Measurements from ENCODE around the gene TBCD.

TBCD gene

GRCh38 chr17:82914375-82914774, 162.5 kb downstream of the TBCD start:
- Histone ChIP-seq H3K36me3 (ENCODE audit: insufficient read depth, low read length) (peaks cover 8% of the 10 kb centered on the region), H3K4me3 (ENCODE audit: low read depth in 1 of 2, low read length in 2 of 2) (no peak overlapping the region), H3K27me3 (ENCODE audit: control insufficient read depth in 1 of 2, insufficient read depth in 2 of 2, low read length in 2 of 2) (no peaks in the 10 kb centered on the region), H3K4me1 (ENCODE audit: insufficient read depth, low read length) (no peaks in the 10 kb centered on the region), H3K27ac (ENCODE audit: low read depth, low read length) (no peak overlapping the region), H3K9ac (ENCODE audit: low read length) (no peak overlapping the region), H3K9me3 (ENCODE audit: low read length) (no peaks in the 10 kb centered on the region)

- Histone ChIP-seq H3K4me1 (ENCODE audit: insufficient read depth, low read length) (no peaks in the 10 kb centered on the region), H3K4me3 (ENCODE audit: low read depth in 1 of 2, low read length in 2 of 2) (no peak overlapping the region), H3K9ac (ENCODE audit: low read length) (no peak overlapping the region), H3K36me3 (ENCODE audit: insufficient read depth, low read length) (peaks cover 8% of the 10 kb centered on the region), H3K27me3 (ENCODE audit: control insufficient read depth in 1 of 2, insufficient read depth in 2 of 2, low read length in 2 of 2) (no peaks in the 10 kb centered on the region), H3K9me3 (ENCODE audit: low read length) (no peaks in the 10 kb centered on the region), H3K27ac (ENCODE audit: low read depth, low read length) (no peak overlapping the region)
Observed at GRCh38 chr17:82915010-82915756, 163.3 kb downstream of the TBCD start.

- Histone ChIP-seq H3K4me3 (ENCODE audit: low read depth in 1 of 2, low read length in 2 of 2) (no peak overlapping the region), H3K36me3 (ENCODE audit: insufficient read depth, low read length) (peaks cover 8% of the 10 kb centered on the region), H3K27me3 (ENCODE audit: control insufficient read depth in 1 of 2, insufficient read depth in 2 of 2, low read length in 2 of 2) (no peaks in the 10 kb centered on the region), H3K4me1 (ENCODE audit: insufficient read depth, low read length) (no peaks in the 10 kb centered on the region), H3K9ac (ENCODE audit: low read length) (no peak overlapping the region), H3K27ac (ENCODE audit: low read depth, low read length) (no peak overlapping the region), H3K9me3 (ENCODE audit: low read length) (no peaks in the 10 kb centered on the region)
Observed at GRCh38 chr17:82915757-82916027, 163.8 kb downstream of the TBCD start.

GRCh38 chr17:82917699-82918345, 166.0 kb downstream of the TBCD start:
- H3K36me3 ChIP-seq (ENCODE audit: insufficient read depth, low read length), result peaks cover 8% of the 10 kb centered on the region
- H3K9ac ChIP-seq (ENCODE audit: low read length), result no peak overlapping the region
- no peaks in the 10 kb centered on the region for H3K9me3 ChIP-seq (ENCODE audit: low read length)
- H3K27ac ChIP-seq (ENCODE audit: low read depth, low read length), result no peak overlapping the region
- H3K27me3 ChIP-seq (ENCODE audit: control insufficient read depth in 1 of 2, insufficient read depth in 2 of 2, low read length in 2 of 2), result no peaks in the 10 kb centered on the region
- no peaks in the 10 kb centered on the region for H3K4me1 ChIP-seq (ENCODE audit: insufficient read depth, low read length)
- H3K4me3 ChIP-seq (ENCODE audit: low read depth in 1 of 2, low read length in 2 of 2), result no peak overlapping the region

GRCh38 chr17:82918508-82918907, 166.6 kb downstream of the TBCD start:
- Histone ChIP-seq H3K27ac (ENCODE audit: low read depth, low read length) (no peak overlapping the region), H3K4me3 (ENCODE audit: low read depth in 1 of 2, low read length in 2 of 2) (no peak overlapping the region), H3K27me3 (ENCODE audit: control insufficient read depth in 1 of 2, insufficient read depth in 2 of 2, low read length in 2 of 2) (no peaks in the 10 kb centered on the region), H3K4me1 (ENCODE audit: insufficient read depth, low read length) (no peaks in the 10 kb centered on the region), H3K9me3 (ENCODE audit: low read length) (no peaks in the 10 kb centered on the region), H3K36me3 (ENCODE audit: insufficient read depth, low read length) (peaks cover 8% of the 10 kb centered on the region), H3K9ac (ENCODE audit: low read length) (no peak overlapping the region)

GRCh38 chr17:82920150-82920549, 168.3 kb downstream of the TBCD start:
- H3K9me3 ChIP-seq (ENCODE audit: low read length), result no peaks in the 10 kb centered on the region
- no peak overlapping the region for H3K4me3 ChIP-seq (ENCODE audit: low read depth in 1 of 2, low read length in 2 of 2)
- peaks cover 12% of the 10 kb centered on the region for H3K36me3 ChIP-seq (ENCODE audit: insufficient read depth, low read length)
- no peaks in the 10 kb centered on the region for H3K27me3 ChIP-seq (ENCODE audit: control insufficient read depth in 1 of 2, insufficient read depth in 2 of 2, low read length in 2 of 2)
- H3K9ac ChIP-seq (ENCODE audit: low read length), result no peak overlapping the region
- H3K27ac ChIP-seq (ENCODE audit: low read depth, low read length), result no peak overlapping the region
- H3K4me1 ChIP-seq (ENCODE audit: insufficient read depth, low read length), result no peaks in the 10 kb centered on the region

- Histone ChIP-seq H3K4me3 (ENCODE audit: low read depth in 1 of 2, low read length in 2 of 2) (no peak overlapping the region), H3K27me3 (ENCODE audit: control insufficient read depth in 1 of 2, insufficient read depth in 2 of 2, low read length in 2 of 2) (no peaks in the 10 kb centered on the region), H3K27ac (ENCODE audit: low read depth, low read length) (no peak overlapping the region), H3K9me3 (ENCODE audit: low read length) (no peaks in the 10 kb centered on the region), H3K36me3 (ENCODE audit: insufficient read depth, low read length) (peaks cover 14% of the 10 kb centered on the region), H3K9ac (ENCODE audit: low read length) (no peak overlapping the region), H3K4me1 (ENCODE audit: insufficient read depth, low read length) (no peaks in the 10 kb centered on the region)
Observed at GRCh38 chr17:82920715-82921114, 168.8 kb downstream of the TBCD start.

GRCh38 chr17:82921426-82921825, 169.6 kb downstream of the TBCD start:
- H3K36me3 ChIP-seq (ENCODE audit: insufficient read depth, low read length), result peaks cover 17% of the 10 kb centered on the region
- H3K4me3 ChIP-seq (ENCODE audit: low read depth in 1 of 2, low read length in 2 of 2), result no peak overlapping the region
- no peaks in the 10 kb centered on the region for H3K27me3 ChIP-seq (ENCODE audit: control insufficient read depth in 1 of 2, insufficient read depth in 2 of 2, low read length in 2 of 2)
- no peaks in the 10 kb centered on the region for H3K9me3 ChIP-seq (ENCODE audit: low read length)
- no peak overlapping the region for H3K27ac ChIP-seq (ENCODE audit: low read depth, low read length)
- no peaks in the 10 kb centered on the region for H3K4me1 ChIP-seq (ENCODE audit: insufficient read depth, low read length)
- H3K9ac ChIP-seq (ENCODE audit: low read length), result no peak overlapping the region

GRCh38 chr17:82922646-82923045, 170.8 kb downstream of the TBCD start:
- Histone ChIP-seq H3K27ac (ENCODE audit: low read depth, low read length) (no peak overlapping the region), H3K36me3 (ENCODE audit: insufficient read depth, low read length) (peaks cover 28% of the 10 kb centered on the region), H3K27me3 (ENCODE audit: control insufficient read depth in 1 of 2, insufficient read depth in 2 of 2, low read length in 2 of 2) (no peaks in the 10 kb centered on the region), H3K4me3 (ENCODE audit: low read depth in 1 of 2, low read length in 2 of 2) (no peak overlapping the region), H3K9ac (ENCODE audit: low read length) (no peak overlapping the region), H3K9me3 (ENCODE audit: low read length) (no peaks in the 10 kb centered on the region), H3K4me1 (ENCODE audit: insufficient read depth, low read length) (no peaks in the 10 kb centered on the region)

GRCh38 chr17:82923366-82924113, 171.7 kb downstream of the TBCD start:
- H3K9me3 ChIP-seq (ENCODE audit: low read length), result no peaks in the 10 kb centered on the region
- H3K4me1 ChIP-seq (ENCODE audit: insufficient read depth, low read length), result no peaks in the 10 kb centered on the region
- H3K4me3 ChIP-seq (ENCODE audit: low read depth in 1 of 2, low read length in 2 of 2), result no peak overlapping the region
- no peak overlapping the region for H3K27ac ChIP-seq (ENCODE audit: low read depth, low read length)
- H3K36me3 ChIP-seq (ENCODE audit: insufficient read depth, low read length), result peaks cover 34% of the 10 kb centered on the region
- H3K9ac ChIP-seq (ENCODE audit: low read length), result no peak overlapping the region
- no peaks in the 10 kb centered on the region for H3K27me3 ChIP-seq (ENCODE audit: control insufficient read depth in 1 of 2, insufficient read depth in 2 of 2, low read length in 2 of 2)

GRCh38 chr17:82924214-82924613, 172.3 kb downstream of the TBCD start:
- Histone ChIP-seq H3K27me3 (ENCODE audit: control insufficient read depth in 1 of 2, insufficient read depth in 2 of 2, low read length in 2 of 2) (no peaks in the 10 kb centered on the region), H3K4me1 (ENCODE audit: insufficient read depth, low read length) (no peaks in the 10 kb centered on the region), H3K9me3 (ENCODE audit: low read length) (no peaks in the 10 kb centered on the region), H3K27ac (ENCODE audit: low read depth, low read length) (no peak overlapping the region), H3K4me3 (ENCODE audit: low read depth in 1 of 2, low read length in 2 of 2) (no peak overlapping the region), H3K36me3 (ENCODE audit: insufficient read depth, low read length) (peaks cover 39% of the 10 kb centered on the region), H3K9ac (ENCODE audit: low read length) (no peak overlapping the region)
